ENCODE data around the gene PCDHGA6.
A peak's percentile ranks its signal among the peaks of the same experiment; 100 is the strongest.
"Not testable (repeated sequence)": the region's sequence is repeated elsewhere in the genome, so short reads cannot be mapped to it uniquely, and the experiment has no call there.

Gene PCDHGA6

GRCh38 chr5:141373673-141374317 is at the start of gene PCDHGA6:
Gene PCDHGA6 (plus strand): TSS chr5:141373891. CDS start chr5:141374084, 193 bp downstream.
- no peak for DNase-seq (ENCODE audit: low read depth in 2 of 3, low spot score in 2 of 3)

GRCh38 chr5:141326088-141326854 is 47.4 kb upstream of the PCDHGA6 start:
- DNase-seq (ENCODE audit: low read depth in 2 of 3, low spot score in 2 of 3) = peak in 1 of 3 experiments; percentile 13

- DNase-seq (ENCODE audit: low read depth in 2 of 3, low spot score in 2 of 3) = no peak
Measured at GRCh38 chr5:141328231-141328630, 45.5 kb upstream of the PCDHGA6 start.

- DNase-seq (ENCODE audit: low read depth in 2 of 3, low spot score in 2 of 3) = no peak
Measured at GRCh38 chr5:141330299-141331080, 43.2 kb upstream of the PCDHGA6 start, which contains the start of gene PCDHGA1. Gene PCDHGA1 (plus strand): TSS chr5:141330514.

- not testable (repeated sequence) for DNase-seq (ENCODE audit: low read depth in 2 of 3, low spot score in 2 of 3)
Measured at GRCh38 chr5:141332571-141332970, 41.1 kb upstream of the PCDHGA6 start.

GRCh38 chr5:141338538-141339306 is 35.0 kb upstream of the PCDHGA6 start, which contains the start of gene PCDHGA2:
Gene PCDHGA2 (plus strand): TSS chr5:141338760.
- no peak for DNase-seq (ENCODE audit: low read depth in 2 of 3, low spot score in 2 of 3)

GRCh38 chr5:141340781-141341354 is 32.8 kb upstream of the PCDHGA6 start:
- not testable (repeated sequence) for DNase-seq (ENCODE audit: low read depth in 2 of 3, low spot score in 2 of 3)

GRCh38 chr5:141342773-141343172 is 30.9 kb upstream of the PCDHGA6 start:
- DNase-seq (ENCODE audit: low read depth in 2 of 3, low spot score in 2 of 3) = no peak

- no peak for DNase-seq (ENCODE audit: low read depth in 2 of 3, low spot score in 2 of 3)
Measured at GRCh38 chr5:141343242-141343952, 30.3 kb upstream of the PCDHGA6 start, which contains the start of gene PCDHGA3. Gene PCDHGA3 (plus strand): TSS chr5:141343829. CDS start chr5:141344034, 205 bp downstream.

GRCh38 chr5:141343953-141344463 is 29.7 kb upstream of the PCDHGA6 start:
- no peak for DNase-seq (ENCODE audit: low read depth in 2 of 3, low spot score in 2 of 3)

- no peak for DNase-seq (ENCODE audit: low read depth in 2 of 3, low spot score in 2 of 3)
Measured at GRCh38 chr5:141345327-141345726, 28.4 kb upstream of the PCDHGA6 start.

GRCh38 chr5:141346017-141346416 is 27.7 kb upstream of the PCDHGA6 start:
- DNase-seq (ENCODE audit: low read depth in 2 of 3, low spot score in 2 of 3) = not testable (repeated sequence)

- no peak for DNase-seq (ENCODE audit: low read depth in 2 of 3, low spot score in 2 of 3)
Measured at GRCh38 chr5:141349917-141350619, 23.6 kb upstream of the PCDHGA6 start, which contains the start of gene PCDHGB1. Gene PCDHGB1 (plus strand): TSS chr5:141350099. CDS start chr5:141350261, 162 bp downstream.

- DNase-seq (ENCODE audit: low read depth in 2 of 3, low spot score in 2 of 3) = no peak
Measured at GRCh38 chr5:141351591-141351990, 22.1 kb upstream of the PCDHGA6 start.

- no peak for DNase-seq (ENCODE audit: low read depth in 2 of 3, low spot score in 2 of 3)
Measured at GRCh38 chr5:141354900-141355469, 18.7 kb upstream of the PCDHGA6 start, which contains the start of gene PCDHGA4. Gene PCDHGA4 (plus strand): TSS chr5:141355021. CDS start chr5:141355108, 87 bp downstream.

GRCh38 chr5:141355641-141356040 is 18.1 kb upstream of the PCDHGA6 start:
- no peak for DNase-seq (ENCODE audit: low read depth in 2 of 3, low spot score in 2 of 3)

GRCh38 chr5:141356133-141356532 is 17.6 kb upstream of the PCDHGA6 start:
- no peak for DNase-seq (ENCODE audit: low read depth in 2 of 3, low spot score in 2 of 3)

GRCh38 chr5:141356950-141357349 is 16.7 kb upstream of the PCDHGA6 start:
- no peak for DNase-seq (ENCODE audit: low read depth in 2 of 3, low spot score in 2 of 3)
